ENCODE measurements around the gene FTSJ1.
"Not testable (repeated sequence)": the region's sequence is repeated elsewhere in the genome, so short reads cannot be mapped to it uniquely, and the experiment has no call there.

FTSJ1 gene

DNA sequence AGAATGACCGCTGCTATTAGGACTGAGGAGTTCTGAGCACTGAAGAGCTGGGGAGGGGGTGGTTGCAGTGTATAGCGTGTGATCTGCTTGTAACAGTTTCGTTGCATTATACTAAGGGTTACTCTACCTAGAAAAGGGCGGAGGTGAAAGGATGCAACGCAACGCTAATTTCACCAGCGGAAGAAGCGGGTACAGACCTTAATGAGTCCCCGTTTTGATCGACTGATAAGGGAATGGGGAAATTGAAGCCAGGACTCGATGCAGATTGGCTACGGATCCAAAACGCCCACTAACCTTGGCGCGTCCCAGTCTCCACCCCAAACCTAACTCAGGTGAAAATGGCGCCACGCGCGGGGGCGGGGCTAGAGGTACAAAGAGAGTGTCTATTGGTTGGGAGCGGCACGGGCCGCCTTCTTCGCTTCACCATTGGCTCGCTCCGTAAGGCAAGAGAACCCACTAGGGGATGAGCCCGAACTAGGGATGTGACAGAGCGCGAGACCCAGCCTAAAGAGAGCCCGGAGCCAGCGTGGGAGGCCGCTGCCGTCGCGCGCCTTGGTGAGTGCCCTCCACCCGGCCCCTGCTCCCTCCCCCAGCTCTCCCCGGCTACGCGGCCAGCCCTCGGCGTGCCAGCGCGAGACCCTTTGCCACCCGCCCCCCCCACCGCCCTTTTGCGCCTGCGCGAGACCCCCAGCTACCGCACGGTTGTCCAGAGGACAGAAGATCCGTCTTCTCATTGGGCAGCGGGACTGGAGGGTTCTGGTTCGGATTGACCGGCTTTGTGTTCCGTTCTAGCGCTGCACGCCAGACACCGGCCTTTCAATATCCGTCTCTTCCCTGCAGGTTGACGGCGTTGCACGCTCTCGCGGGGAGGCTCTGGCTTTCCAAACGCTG lies 45.6 kb downstream of the FTSJ1 start, which contains the start of gene EBP:
Gene EBP (plus strand): TSS at position 456 of the 891 bp plus-strand sequence. CDS start 1,964 bp downstream, outside the sequence.
- peak; percentile 81 to 86 (median 82) for DNase-seq (ENCODE audit: low read depth in 2 of 3, low spot score in 2 of 3)

DNA sequence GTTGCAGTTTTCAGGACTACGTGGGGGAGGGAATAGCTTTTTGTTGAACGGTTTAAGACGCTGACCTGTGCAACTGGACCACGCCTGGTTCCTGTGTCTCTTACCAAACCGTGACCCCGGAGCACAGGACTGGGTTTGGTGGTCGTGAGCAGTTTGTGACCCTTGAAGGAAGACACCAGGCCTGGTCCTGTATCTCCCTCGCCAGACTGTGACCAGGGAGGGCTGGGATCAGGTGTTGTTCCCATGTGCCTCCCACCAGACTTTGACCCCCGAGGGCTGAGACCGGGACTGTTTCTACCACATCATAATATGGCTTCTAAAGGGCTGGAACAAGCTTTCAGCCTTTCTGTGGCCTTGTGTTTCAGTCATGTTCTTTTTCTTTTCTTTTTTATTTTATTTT lies 46.3 kb downstream of the FTSJ1 start:
- no peak for DNase-seq (ENCODE audit: low read depth in 2 of 3, low spot score in 2 of 3)

DNA sequence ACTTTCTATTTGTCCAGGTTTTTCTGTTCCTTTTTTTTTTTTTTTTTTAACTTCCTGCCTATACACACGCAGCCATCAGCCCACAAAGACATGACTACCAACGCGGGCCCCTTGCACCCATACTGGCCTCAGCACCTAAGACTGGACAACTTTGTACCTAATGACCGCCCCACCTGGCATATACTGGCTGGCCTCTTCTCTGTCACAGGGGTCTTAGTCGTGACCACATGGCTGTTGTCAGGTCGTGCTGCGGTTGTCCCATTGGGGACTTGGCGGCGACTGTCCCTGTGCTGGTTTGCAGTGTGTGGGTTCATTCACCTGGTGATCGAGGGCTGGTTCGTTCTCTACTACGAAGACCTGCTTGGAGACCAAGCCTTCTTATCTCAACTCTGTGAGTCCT lies 47.7 kb downstream of the FTSJ1 start:
- no peak for DNase-seq (ENCODE audit: low read depth in 2 of 3, low spot score in 2 of 3)

DNA sequence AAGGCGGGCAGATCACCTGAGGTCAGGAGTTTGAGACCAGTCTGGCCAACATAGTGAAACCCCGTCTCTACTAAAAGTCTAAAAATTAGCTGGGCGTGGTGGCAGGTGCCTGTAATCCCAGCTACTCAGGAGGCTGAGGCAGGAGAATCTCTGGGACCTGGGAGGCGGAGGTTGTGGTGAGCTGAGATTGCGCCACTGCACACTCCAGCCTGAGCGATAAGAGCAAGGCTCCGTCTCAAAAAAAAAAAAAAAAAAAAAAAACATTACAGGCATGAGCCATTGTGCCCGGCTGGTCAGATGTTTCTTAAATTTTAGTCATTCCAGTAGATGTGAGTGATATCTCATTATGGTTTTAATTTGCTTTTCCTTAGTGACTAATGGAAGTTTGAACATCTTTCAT lies 49.9 kb downstream of the FTSJ1 start:
- DNase-seq (ENCODE audit: low read depth in 2 of 3, low spot score in 2 of 3) = not testable (repeated sequence)

DNA sequence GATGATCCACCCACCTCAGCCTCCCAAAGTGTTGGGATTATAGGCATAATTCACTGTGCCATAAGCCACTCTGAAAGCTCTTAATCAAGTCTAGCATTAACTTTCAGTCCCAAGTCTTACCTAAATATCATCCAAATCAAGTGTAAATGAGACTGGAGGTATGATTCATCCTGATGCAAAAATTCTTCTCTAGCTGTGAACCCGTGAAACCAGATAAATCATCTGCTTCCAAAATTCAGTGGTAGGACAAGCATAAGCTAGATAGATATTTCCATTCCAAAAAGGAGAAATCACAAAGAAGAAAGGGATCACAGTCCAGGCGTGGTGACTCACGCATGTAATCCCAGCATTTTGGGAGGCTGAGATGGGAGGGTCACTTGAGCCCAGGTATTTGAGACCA lies 54.7 kb downstream of the FTSJ1 start:
- no peak for DNase-seq (ENCODE audit: low read depth in 2 of 3, low spot score in 2 of 3)

DNA sequence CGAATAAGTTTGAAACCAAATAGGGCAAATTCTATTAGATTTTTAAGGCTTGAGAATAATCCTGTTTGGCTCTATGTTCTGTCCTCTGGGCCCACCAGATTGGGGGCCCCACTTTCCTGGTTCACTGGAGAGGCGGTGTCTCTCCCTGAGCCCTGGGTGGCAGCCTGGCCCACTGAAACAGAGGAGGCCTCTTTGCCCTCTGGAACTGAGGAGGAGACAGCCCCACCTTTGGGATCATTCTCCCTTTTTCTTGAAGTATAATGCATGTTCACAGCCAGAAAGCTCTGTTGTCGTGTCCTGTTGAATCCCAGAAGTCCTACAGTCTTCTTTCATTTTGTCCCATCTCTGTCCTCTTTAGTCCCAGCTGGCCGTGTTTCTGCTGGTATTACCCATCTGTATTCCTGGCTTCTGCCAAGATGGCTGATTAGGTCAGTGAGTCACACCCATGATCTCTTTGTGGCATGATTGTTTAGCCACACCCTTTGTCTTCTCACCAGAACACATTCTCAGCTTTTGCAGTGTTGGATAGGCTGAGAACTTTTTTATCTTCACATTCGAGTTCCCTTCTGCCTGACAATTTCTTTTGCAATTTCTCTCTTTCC lies 55.5 kb downstream of the FTSJ1 start:
- DNase-seq (ENCODE audit: low read depth in 2 of 3, low spot score in 2 of 3) = no peak

DNA sequence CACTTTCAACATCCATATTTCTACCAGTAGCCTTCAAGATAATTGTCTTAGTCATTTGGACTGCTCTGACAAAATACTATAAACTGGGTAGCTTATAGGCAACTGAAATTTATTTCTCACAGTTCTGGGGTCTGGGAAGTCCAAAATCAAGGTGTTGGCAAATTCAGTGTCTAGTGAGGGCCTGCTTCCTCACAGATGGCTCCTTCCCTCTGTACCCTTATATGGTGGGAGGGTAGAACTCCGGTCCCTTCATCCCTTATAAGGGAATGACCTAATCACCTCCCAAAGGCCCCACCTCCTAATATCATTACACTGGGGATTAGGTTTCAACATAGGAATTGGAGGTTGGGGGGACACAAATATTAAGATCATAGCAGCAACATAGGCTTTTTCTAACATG lies 56.2 kb downstream of the FTSJ1 start:
- DNase-seq (ENCODE audit: low read depth in 2 of 3, low spot score in 2 of 3) = no peak

DNA sequence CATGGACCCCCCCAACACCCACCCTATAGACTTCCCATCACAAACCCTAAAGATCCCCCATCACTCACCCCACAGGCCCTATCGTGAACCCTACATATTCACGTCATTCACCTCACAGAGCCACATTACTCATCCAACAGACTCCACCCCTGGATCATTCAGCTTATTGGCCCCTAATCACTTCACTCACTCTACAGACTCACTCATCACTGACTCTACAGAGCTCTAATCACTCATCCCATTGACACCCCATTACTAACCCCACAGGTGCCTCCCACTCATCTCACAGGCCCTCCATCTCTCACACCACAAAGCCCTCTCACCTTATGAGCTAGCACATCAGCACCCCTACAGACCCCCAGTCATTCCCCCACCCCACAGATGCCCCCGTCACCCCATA lies 57.2 kb downstream of the FTSJ1 start:
- no peak for DNase-seq (ENCODE audit: low read depth in 2 of 3, low spot score in 2 of 3)
